Measurements from ENCODE around the gene CA7.

Gene CA7

GRCh38 chr16:66849021-66849420 is 4.8 kb downstream of the CA7 start:
- Histone ChIP-seq H3K36me3 (ENCODE audit: control insufficient read depth, insufficient read depth, low read length) (no peaks in the 10 kb centered on the region), H3K27me3 (ENCODE audit: control insufficient read depth, insufficient read depth, low read length) (peaks cover 7% of the 10 kb centered on the region), H3K9ac (ENCODE audit: low read length) (no peak overlapping the region), H3K4me3 (ENCODE audit: low read length) (no peak overlapping the region), H3K4me1 (ENCODE audit: control insufficient read depth, insufficient read depth, low read length) (no peaks in the 10 kb centered on the region), H3K27ac (ENCODE audit: low read depth, low read length) (no peak overlapping the region)

GRCh38 chr16:66849549-66849948 is 5.3 kb downstream of the CA7 start:
- H3K9ac ChIP-seq (ENCODE audit: low read length), result no peak overlapping the region
- no peak overlapping the region for H3K27ac ChIP-seq (ENCODE audit: low read depth, low read length)
- peaks cover 7% of the 10 kb centered on the region for H3K27me3 ChIP-seq (ENCODE audit: control insufficient read depth, insufficient read depth, low read length)
- no peak overlapping the region for H3K4me3 ChIP-seq (ENCODE audit: low read length)
- H3K4me1 ChIP-seq (ENCODE audit: control insufficient read depth, insufficient read depth, low read length), result no peaks in the 10 kb centered on the region
- no peaks in the 10 kb centered on the region for H3K36me3 ChIP-seq (ENCODE audit: control insufficient read depth, insufficient read depth, low read length)

- no peak overlapping the region for H3K4me3 ChIP-seq (ENCODE audit: low read length)
- no peak overlapping the region for H3K9ac ChIP-seq (ENCODE audit: low read length)
These were observed 6.1 kb downstream of the CA7 start for GRCh38 chr16:66850115-66850815.

GRCh38 chr16:66851166-66851964 is 7.2 kb downstream of the CA7 start:
- Histone ChIP-seq H3K27ac (ENCODE audit: low read depth, low read length) (no peak overlapping the region), H3K4me1 (ENCODE audit: control insufficient read depth, insufficient read depth, low read length) (no peaks in the 10 kb centered on the region), H3K9ac (ENCODE audit: low read length) (no peak overlapping the region), H3K27me3 (ENCODE audit: control insufficient read depth, insufficient read depth, low read length) (no peaks in the 10 kb centered on the region), H3K36me3 (ENCODE audit: control insufficient read depth, insufficient read depth, low read length) (no peaks in the 10 kb centered on the region), H3K4me3 (ENCODE audit: low read length) (no peak overlapping the region)

More at GRCh38 chr16:66850115-66850815, 6.1 kb downstream of the CA7 start:
- Histone ChIP-seq H3K36me3 (ENCODE audit: control insufficient read depth, insufficient read depth, low read length) (no peaks in the 10 kb centered on the region), H3K4me1 (ENCODE audit: control insufficient read depth, insufficient read depth, low read length) (no peaks in the 10 kb centered on the region), H3K27ac (ENCODE audit: low read depth, low read length) (no peak overlapping the region), H3K27me3 (ENCODE audit: control insufficient read depth, insufficient read depth, low read length) (peaks cover 2% of the 10 kb centered on the region)

GRCh38 chr16:66853261-66854139 is 9.3 kb downstream of the CA7 start:
- H3K27ac ChIP-seq (ENCODE audit: low read depth, low read length), result no peak overlapping the region
- no peaks in the 10 kb centered on the region for H3K36me3 ChIP-seq (ENCODE audit: control insufficient read depth, insufficient read depth, low read length)
- H3K27me3 ChIP-seq (ENCODE audit: control insufficient read depth, insufficient read depth, low read length), result no peaks in the 10 kb centered on the region
- no peaks in the 10 kb centered on the region for H3K4me1 ChIP-seq (ENCODE audit: control insufficient read depth, insufficient read depth, low read length)
- no peak overlapping the region for H3K9ac ChIP-seq (ENCODE audit: low read length)
- H3K4me3 ChIP-seq (ENCODE audit: low read length), result no peak overlapping the region

GRCh38 chr16:66856184-66856730 is 12.0 kb downstream of the CA7 start:
- Histone ChIP-seq H3K4me3 (ENCODE audit: low read length) (no peak overlapping the region), H3K27me3 (ENCODE audit: control insufficient read depth, insufficient read depth, low read length) (no peaks in the 10 kb centered on the region), H3K36me3 (ENCODE audit: control insufficient read depth, insufficient read depth, low read length) (no peaks in the 10 kb centered on the region), H3K9ac (ENCODE audit: low read length) (no peak overlapping the region), H3K4me1 (ENCODE audit: control insufficient read depth, insufficient read depth, low read length) (no peaks in the 10 kb centered on the region), H3K27ac (ENCODE audit: low read depth, low read length) (no peak overlapping the region)

GRCh38 chr16:66856801-66857200 is 12.6 kb downstream of the CA7 start:
- H3K4me3 ChIP-seq (ENCODE audit: low read length), result no peak overlapping the region
- no peaks in the 10 kb centered on the region for H3K36me3 ChIP-seq (ENCODE audit: control insufficient read depth, insufficient read depth, low read length)
- no peaks in the 10 kb centered on the region for H3K4me1 ChIP-seq (ENCODE audit: control insufficient read depth, insufficient read depth, low read length)
- H3K9ac ChIP-seq (ENCODE audit: low read length), result no peak overlapping the region
- H3K27ac ChIP-seq (ENCODE audit: low read depth, low read length), result no peak overlapping the region
- no peaks in the 10 kb centered on the region for H3K27me3 ChIP-seq (ENCODE audit: control insufficient read depth, insufficient read depth, low read length)

- Histone ChIP-seq H3K27ac (ENCODE audit: low read depth, low read length) (no peak overlapping the region), H3K9ac (ENCODE audit: low read length) (no peak overlapping the region), H3K4me1 (ENCODE audit: control insufficient read depth, insufficient read depth, low read length) (no peaks in the 10 kb centered on the region)
These were observed 13.2 kb downstream of the CA7 start for GRCh38 chr16:66857437-66857836.

GRCh38 chr16:66858740-66859396 is 14.7 kb downstream of the CA7 start:
- H3K27me3 ChIP-seq (ENCODE audit: control insufficient read depth, insufficient read depth, low read length), result no peaks in the 10 kb centered on the region
- H3K36me3 ChIP-seq (ENCODE audit: control insufficient read depth, insufficient read depth, low read length), result no peaks in the 10 kb centered on the region
- H3K27ac ChIP-seq (ENCODE audit: low read depth, low read length), result no peak overlapping the region
- no peaks in the 10 kb centered on the region for H3K4me1 ChIP-seq (ENCODE audit: control insufficient read depth, insufficient read depth, low read length)
- no peak overlapping the region for H3K9ac ChIP-seq (ENCODE audit: low read length)
- H3K4me3 ChIP-seq (ENCODE audit: low read length), result no peak overlapping the region

More at GRCh38 chr16:66857437-66857836, 13.2 kb downstream of the CA7 start:
- no peaks in the 10 kb centered on the region for H3K27me3 ChIP-seq (ENCODE audit: control insufficient read depth, insufficient read depth, low read length)
- H3K36me3 ChIP-seq (ENCODE audit: control insufficient read depth, insufficient read depth, low read length), result no peaks in the 10 kb centered on the region
- H3K4me3 ChIP-seq (ENCODE audit: low read length), result no peak overlapping the region

- no peaks in the 10 kb centered on the region for H3K4me1 ChIP-seq (ENCODE audit: control insufficient read depth, insufficient read depth, low read length)
- H3K27ac ChIP-seq (ENCODE audit: low read depth, low read length), result no peak overlapping the region
- no peak overlapping the region for H3K9ac ChIP-seq (ENCODE audit: low read length)
- H3K27me3 ChIP-seq (ENCODE audit: control insufficient read depth, insufficient read depth, low read length), result no peaks in the 10 kb centered on the region
- H3K4me3 ChIP-seq (ENCODE audit: low read length), result no peak overlapping the region
- H3K36me3 ChIP-seq (ENCODE audit: control insufficient read depth, insufficient read depth, low read length), result no peaks in the 10 kb centered on the region
These were observed 15.3 kb downstream of the CA7 start for GRCh38 chr16:66859397-66860068.

GRCh38 chr16:66862023-66862520 is 17.9 kb downstream of the CA7 start:
- no peaks in the 10 kb centered on the region for H3K36me3 ChIP-seq (ENCODE audit: control insufficient read depth, insufficient read depth, low read length)
- no peak overlapping the region for H3K9ac ChIP-seq (ENCODE audit: low read length)
- no peak overlapping the region for H3K4me3 ChIP-seq (ENCODE audit: low read length)
- H3K27me3 ChIP-seq (ENCODE audit: control insufficient read depth, insufficient read depth, low read length), result no peaks in the 10 kb centered on the region
- H3K4me1 ChIP-seq (ENCODE audit: control insufficient read depth, insufficient read depth, low read length), result no peaks in the 10 kb centered on the region
- no peak overlapping the region for H3K27ac ChIP-seq (ENCODE audit: low read depth, low read length)

Measured in rectal smooth muscle tissue (tissue), 1 donor.